GM12878 (cell line): ENCODE results near the gene BEST4. TPM values are rescaled to one million over a fixed set of nuclear protein-coding genes. Genes with fewer than 3 reads are reported as not detected.

Experiments
- ATAC-seq: fragments of 200-7000 bp; cut with Tn5 transposase; 3 replicates; pipeline ENCODE4 v1.9.1; 2020; ENCODE audit warnings: mild to moderate bottlenecking, moderate library complexity
- BruUV-seq: library from RNA; stranded (reverse); fragments of 400-500 nt; replicated peaks from 2 replicates; lab custom pipeline; 2021; lab: Mats Ljungman, UMichigan
- CTCF ChIA-PET: fragments of 300-600 bp; sonication (Branson Sonifier 250); formaldehyde crosslinking; extraction: SDS; loops from one replicate; lab custom pipeline; 2021; ENCODE audit warnings: inconsistent platforms; lab: Yijun Ruan, JAX
- POLR2A ChIA-PET: fragments of 350-600 bp; formaldehyde crosslinking; extraction: SDS; loops from one replicate; lab custom pipeline; 2021; ENCODE audit warnings: inconsistent platforms; lab: Charles Lee
- RAD21 ChIA-PET: fragments of 300-600 bp; sonication (Branson Sonifier 250); formaldehyde crosslinking; loops from one replicate; lab custom pipeline; 2023; ENCODE audit warnings: antibody characterized with exemption; ENCODE audit not compliant: unreplicated experiment; lab: Charles Lee
- SMC1A ChIA-PET: fragments of 300-600 bp; sonication (Branson Sonifier 250); formaldehyde crosslinking; loops from one replicate; lab custom pipeline; 2023; ENCODE audit not compliant: unreplicated experiment, uncharacterized antibody; lab: Charles Lee
- DNase-seq: peaks from one replicate; pipeline ENCODE4 v3.0.0-alpha.2; 2011; ENCODE audit warnings: low read depth, low spot score
- FAIRE-seq: peaks from 3 replicates; lab custom pipeline; 2011; peaks lifted over from hg19 to GRCh38; lab: Jason Lieb, UNC
- H2AFZ ChIP-seq: 2 replicates; pipeline ENCODE4 v1.6.0; 2011; ENCODE audit warnings: low read depth, low read length, control low read depth; ENCODE audit not compliant: control insufficient read depth
- H3K27ac ChIP-seq: 2 replicates; pipeline ENCODE4 v1.5.1; 2011; ENCODE audit warnings: control low read depth; ENCODE audit not compliant: control insufficient read depth, insufficient read depth
- H3K27me3 ChIP-seq, 2 experiments: replicated peaks in 1 of 2; 2 replicates each; pipeline versions ENCODE4 v1.6.0 to v1.6.1; 2011; ENCODE audit warnings: low read length in 1 of 2; ENCODE audit not compliant: control insufficient read depth in 2 of 2, insufficient read depth in 2 of 2
- H3K36me3 ChIP-seq, 2 experiments: 2 replicates each; pipeline ENCODE4 v1.5.1; 2011; ENCODE audit warnings: low read length in 1 of 2; ENCODE audit not compliant: control insufficient read depth in 2 of 2, insufficient read depth in 2 of 2
- H3K4me1 ChIP-seq: 2 replicates; pipeline ENCODE4 v1.6.1; 2011; ENCODE audit warnings: mild to moderate bottlenecking, low read length, moderate library complexity, mixed read lengths; ENCODE audit not compliant: control insufficient read depth, insufficient read depth
- H3K4me2 ChIP-seq: 2 replicates; pipeline ENCODE4 v1.6.0; 2011; ENCODE audit warnings: control low read depth; ENCODE audit not compliant: control insufficient read depth, insufficient read depth
- H3K4me3 ChIP-seq: fragments of 200-600 bp; sonication (generic); 2 replicates; pipeline ENCODE4 v1.5.1; 2016
- H3K79me2 ChIP-seq: 2 replicates; pipeline ENCODE4 v1.6.0; 2011; ENCODE audit warnings: low read length; ENCODE audit not compliant: control insufficient read depth, insufficient read depth
- H3K9ac ChIP-seq: 2 replicates; pipeline ENCODE4 v1.8.0; 2011; ENCODE audit warnings: low read length, control low read depth, mixed read lengths; ENCODE audit not compliant: control insufficient read depth, insufficient read depth
- H3K9me3 ChIP-seq: replicated peaks from 3 replicates; pipeline ENCODE4 v1.5.1; 2011; ENCODE audit warnings: mild to moderate bottlenecking, low read length; ENCODE audit not compliant: control insufficient read depth, insufficient read depth
- H4K20me1 ChIP-seq: 2 replicates; pipeline ENCODE4 v1.6.0; 2011; ENCODE audit not compliant: control insufficient read depth, insufficient read depth
- EP300 ChIP-seq, 2 experiments: fragments of 150-350 bp in 1 of 2; IDR thresholded peaks; 2 replicates each; pipeline ENCODE4 v1.6.1; 2011 to 2012; ENCODE audit warnings: low read depth in 2 of 2, low read length in 2 of 2, borderline replicate concordance in 1 of 2, improper control_type of control experiment in 1 of 2, inconsistent platforms in 1 of 2; ENCODE audit not compliant: control insufficient read depth in 1 of 2
- ESRRA ChIP-seq: IDR thresholded peaks from 2 replicates; pipeline ENCODE4 v1.6.1; 2012; ENCODE audit warnings: mild to moderate bottlenecking, low read length, improper control_type of control experiment
- RB1 ChIP-seq: fragments of 450-650 bp; formaldehyde crosslinking; IDR thresholded peaks from 2 replicates; pipeline ENCODE4 v1.6.1; 2017; ENCODE audit warnings: mild to moderate bottlenecking, borderline replicate concordance
- SMARCA5 ChIP-seq: fragments of 450-650 bp; IDR thresholded peaks from 2 replicates; pipeline ENCODE4 v1.6.1; 2017; ENCODE audit warnings: mild to moderate bottlenecking
- SUPT20H ChIP-seq: IDR thresholded peaks from 2 replicates; pipeline ENCODE4 v1.6.1; 2011; ENCODE audit warnings: low read depth, mild to moderate bottlenecking, low read length, moderate library complexity, borderline replicate concordance; ENCODE audit not compliant: control insufficient read depth
- USF2 ChIP-seq: IDR thresholded peaks from 2 replicates; pipeline ENCODE4 v1.6.1; 2011; ENCODE audit warnings: low read depth, low read length, improper control_type of control experiment, borderline replicate concordance
- ZBED1 ChIP-seq: IDR thresholded peaks from 2 replicates; pipeline ENCODE4 v1.6.1; 2016; ENCODE audit warnings: borderline replicate concordance
- ZSCAN29 ChIP-seq: fragments of 450-650 bp; IDR thresholded peaks from 2 replicates; pipeline ENCODE4 v1.6.1; 2017; ENCODE audit warnings: mild to moderate bottlenecking, moderate library complexity
- WGBS: methylation state at CpG from one replicate; pipeline ENCODE4 v1.1.6; 2016; ENCODE audit warnings: low lambda C conversion rate; ENCODE audit not compliant: insufficient replicate concordance, insufficient coverage; ENCODE audit errors: missing lambda C conversion rate; 5-methylcytosine and 5-hydroxymethylcytosine counted together
- in situ Hi-C: fragments of 300-500 bp; cut with MboI; formaldehyde crosslinking; loops from 9 replicates; pipeline ENCODE4 v1.14.3; 2018; ENCODE audit warnings: mixed read lengths
- intact Hi-C: fragments of 100-400 bp; cut with micrococcal nuclease; formaldehyde crosslinking; loops from one replicate; pipeline ENCODE4 v1.14.2; 2022; ENCODE audit not compliant: unreplicated experiment
- polyA plus RNA-seq, 11 experiments: library from polyadenylated mRNA; depleted of rRNA in 4 of 11; unstranded in 6 of 11; stranded (reverse) in 5 of 11; fragments of >200 nt; fragmentation: Nextera tagmentation in 4 of 11; fragmentation: Illumina TruSeq in 1 of 11; extraction: Ambion mirVana in 4 of 11; extraction: Trizol in 1 of 11; gene quantifications; 1 replicate in 1 of 11; 2 replicates in 10 of 11; pipeline versions ENCODE4 v1.2.1 to v1.2.3, GENCODE V29; 2011 to 2016; ENCODE audit warnings: inconsistent platforms in 2 of 11, missing spikeins in 2 of 11, low read depth in 1 of 11
- total RNA-seq, 4 experiments: library from RNA; depleted of rRNA in 3 of 4; stranded (reverse); fragments of >200 nt in 3 of 4; fragmentation: Illumina TruSeq in 1 of 4; extraction: Trizol in 1 of 4; gene quantifications; 2 replicates each; pipeline versions ENCODE4 v1.2.1 to v1.2.3, GENCODE V29; 2013 to 2021

BEST4 gene
- total and polyA plus RNA-seq, 10 of the 15 experiments (the other 5 are each of a cell fraction or from before 2014, with no cell fraction given): 0.06 to 1.3 (median 0.42) TPM

GRCh38 chr1:44785501-44786137 is 2.4 kb downstream of the BEST4 start (continued):
- TF ChIP-seq USF2 (no peak), RB1 (no peak), SMARCA5 (no peak), ZSCAN29 (no peak)

GRCh38 chr1:44785029-44785380 is 3.0 kb downstream of the BEST4 start:
- CTCF ChIA-PET: interaction anchor here (0.6 to 5.2 kb wide), 19 partner anchors 8 to 1936 kb away, joined by 3 to 40 read pairs (median 4); partner anchors contain the start of genes BTBD19, PLK3, RNU5D-1 and RPS8
- H3K27me3 ChIP-seq: no peaks in the 10 kb centered on the region
- H2AFZ ChIP-seq: no peak overlapping the region; the same call in 1 of the 2 replicates
- H3K9me3 ChIP-seq: no peaks in the 10 kb centered on the region
- in situ Hi-C loops: no loop called here
- WGBS: 62% methylated on average over 6 of the region's 6 CpGs
- no peak for FAIRE-seq
- H3K36me3 ChIP-seq: peaks cover 0 to 12% of the 10 kb centered on the region in 2 experiments; a peak in 2 of 4 replicates
- peaks cover 30% of the 10 kb centered on the region for H3K4me1 ChIP-seq
- no peak for TF ChIP-seq SUPT20H
- no peak for TF ChIP-seq ZBED1
- TF ChIP-seq ESRRA: no peak
- no peak for TF ChIP-seq EP300 (IDR thresholded peaks at IDR 0.05; ENCODE audit: borderline replicate concordance in 1 of 2, control insufficient read depth in 1 of 2, low read depth in 2 of 2, low read length in 2 of 2)
- TF ChIP-seq, all 136 proteins: peak for 0
- POLR2A ChIA-PET: interaction anchor here (0.6 to 3.0 kb wide), 9 partner anchors 8 to 1073 kb away, joined by 3 to 29 read pairs (median 6); partner anchors contain the start of genes RNU5D-1 and RPS8
- Histone ChIP-seq H3K9ac (no peak overlapping the region), H3K79me2 (no peaks in the 10 kb centered on the region; the same call in 1 of the 2 replicates), H4K20me1 (no peaks in the 10 kb centered on the region; the same call in 1 of the 2 replicates), H3K4me2 (peak overlapping the region; percentile 95), H3K27ac (no peak overlapping the region), H3K4me3 (no peak overlapping the region)
- SMC1A ChIA-PET: interaction anchor here (0.6 to 2.5 kb wide), 6 partner anchors 8 to 63 kb away, joined by 3 to 9 read pairs (median 5); partner anchors contain the start of genes PLK3 and RNU5D-1
- intact Hi-C loops: no loop called here
- no TSS peak for BruUV-seq
- RAD21 ChIA-PET: interaction anchor here (0.6 to 2.8 kb wide), 3 partner anchors 9 to 226 kb away, joined by 4 to 11 read pairs (median 4); partner anchors contain the start of genes HECTD3, PLK3, RPS8 and UROD
- DNase-seq: no peak
- peak; percentile 3 for ATAC-seq
